ENCODE results near the gene RAB36. TPM values are rescaled to one million over a fixed set of nuclear protein-coding genes. Genes with fewer than 3 reads are reported as not detected.

The RAB36 gene
- total RNA-seq, 1 experiment from 2014 or later = 1.9 TPM

GRCh38 chr22:23157560-23158515 lies 12.6 kb downstream of the RAB36 start:
- DNase-seq (ENCODE audit: low read depth) = no peak

DNA sequence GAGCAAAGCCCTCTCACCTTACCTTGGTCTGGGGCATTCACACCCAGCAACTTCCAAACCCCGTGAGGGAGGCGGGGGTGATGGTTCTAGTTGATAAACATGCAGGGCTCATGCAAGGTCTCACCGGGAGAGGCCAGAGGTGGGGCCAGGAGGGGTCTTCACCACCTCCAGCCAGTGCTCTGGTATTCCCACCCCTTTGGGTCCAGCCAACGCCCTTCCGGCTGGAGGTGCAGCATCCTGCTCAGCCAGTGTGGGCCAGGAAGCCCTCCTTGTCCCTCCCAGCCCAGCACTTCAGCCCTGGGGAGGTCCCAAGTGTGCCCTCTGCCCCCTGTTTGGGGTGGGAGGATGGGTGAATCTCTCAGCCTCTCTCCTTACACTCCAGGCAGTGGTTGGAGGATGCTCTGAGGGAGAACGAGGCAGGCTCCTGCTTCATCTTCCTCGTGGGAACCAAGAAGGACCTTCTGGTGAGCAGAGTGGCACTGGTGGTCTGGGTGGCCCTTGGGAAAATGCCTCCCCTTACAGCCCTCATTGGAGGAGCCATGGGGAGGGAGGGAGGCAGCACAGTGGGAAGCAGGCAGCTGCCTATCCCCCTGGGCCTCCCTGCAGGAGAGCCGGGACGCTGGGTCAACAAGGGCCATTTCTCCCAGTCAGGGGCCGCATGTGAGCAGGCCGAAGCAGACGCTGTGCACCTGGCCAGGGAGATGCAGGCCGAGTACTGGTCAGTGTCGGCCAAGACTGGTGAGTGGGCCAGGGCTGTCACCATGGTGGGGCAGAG lies 13.4 kb downstream of the RAB36 start:
- DNase-seq (ENCODE audit: low read depth) = no peak

DNA sequence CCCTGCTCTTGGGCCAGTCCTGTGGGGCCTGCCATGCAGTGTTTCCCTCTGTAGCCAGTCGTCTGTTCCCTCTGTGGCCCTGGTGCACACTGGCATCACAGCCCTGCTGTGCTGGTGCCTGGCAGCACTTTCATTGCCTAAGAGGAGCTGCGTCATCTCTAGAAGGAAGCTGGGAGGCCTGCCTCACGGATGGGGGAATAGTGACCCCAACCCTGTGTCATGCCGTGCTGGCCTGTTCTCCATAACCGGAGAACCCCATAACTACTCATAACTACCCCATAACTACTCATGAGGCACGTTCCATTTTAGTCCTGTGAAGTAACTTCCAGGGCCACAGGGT lies 14.0 kb downstream of the RAB36 start:
- DNase-seq (ENCODE audit: low read depth) = no peak

DNA sequence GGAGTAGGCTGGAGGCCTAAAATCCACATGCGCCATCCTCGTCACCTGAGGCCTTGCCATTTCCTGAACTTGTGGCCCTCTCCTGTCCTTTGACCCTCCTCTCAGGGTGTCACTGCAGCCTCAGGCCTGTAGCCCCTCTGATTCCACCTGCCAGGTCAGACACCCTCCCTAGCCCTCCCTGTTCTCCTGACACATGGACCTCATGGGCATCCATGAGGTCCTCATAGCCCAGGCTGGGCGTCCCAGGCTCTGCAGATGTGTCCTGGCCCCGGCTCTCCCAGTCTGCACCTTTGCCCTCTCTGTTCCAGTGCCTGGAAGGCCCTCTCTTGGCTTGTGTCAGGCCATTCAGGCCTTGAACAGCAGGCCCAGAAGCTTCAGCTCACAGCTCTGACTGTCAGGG lies 15.8 kb downstream of the RAB36 start:
- DNase-seq (ENCODE audit: low read depth) = no peak

DNA sequence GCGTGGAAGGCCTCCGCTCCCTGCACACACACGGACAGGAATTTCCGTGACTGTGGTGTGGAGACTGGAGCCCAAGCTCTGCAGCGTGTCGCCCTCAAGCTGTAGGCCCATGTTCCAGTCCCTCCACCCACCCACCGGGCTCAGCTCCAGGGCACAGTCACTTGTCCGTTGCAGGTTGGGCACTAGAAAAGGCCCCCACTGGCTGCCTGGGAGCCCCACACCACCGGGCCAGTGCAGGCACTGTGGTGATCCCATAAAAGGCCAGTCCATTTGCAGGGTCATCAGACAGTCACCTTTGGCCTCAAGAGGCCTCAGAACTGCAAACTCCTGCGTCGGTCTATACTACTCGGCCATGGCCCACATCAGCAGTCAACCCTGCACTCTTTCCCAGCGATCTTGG lies 16.3 kb downstream of the RAB36 start:
- DNase-seq (ENCODE audit: low read depth) = no peak

GRCh38 chr22:23163665-23164064 lies 18.4 kb downstream of the RAB36 start:
- DNase-seq (ENCODE audit: low read depth) = no peak

DNA sequence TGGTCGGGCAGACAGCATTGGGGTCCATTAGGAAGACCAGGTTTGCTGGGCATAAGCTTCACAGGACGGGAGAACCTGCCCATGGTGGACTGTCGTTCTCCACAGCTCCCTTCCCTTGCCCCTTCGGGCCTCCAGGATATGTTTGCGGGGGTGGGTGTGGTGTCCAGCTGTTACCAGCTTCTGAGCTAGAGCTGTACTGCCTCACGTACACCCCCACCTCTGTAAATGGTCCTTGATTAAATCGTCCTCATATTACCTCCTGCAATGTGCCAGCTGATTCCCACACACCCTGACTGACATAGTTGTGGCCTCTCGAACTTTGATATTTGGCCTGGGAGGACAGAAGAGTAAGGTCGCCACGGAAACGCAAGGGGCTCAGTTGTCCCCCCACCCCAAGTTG lies 18.8 kb downstream of the RAB36 start:
- DNase-seq (ENCODE audit: low read depth) = no peak

GRCh38 chr22:23166042-23166831 lies 21.0 kb downstream of the RAB36 start:
- no peak for DNase-seq (ENCODE audit: low read depth)

GRCh38 chr22:23166841-23167616 lies 21.8 kb downstream of the RAB36 start:
- no peak for DNase-seq (ENCODE audit: low read depth)

- DNase-seq (ENCODE audit: low read depth) = no peak
These were observed 23.2 kb downstream of the RAB36 start for GRCh38 chr22:23168391-23169042.

- DNase-seq (ENCODE audit: low read depth) = no peak
These were observed 23.7 kb downstream of the RAB36 start for GRCh38 chr22:23169043-23169406.

DNA sequence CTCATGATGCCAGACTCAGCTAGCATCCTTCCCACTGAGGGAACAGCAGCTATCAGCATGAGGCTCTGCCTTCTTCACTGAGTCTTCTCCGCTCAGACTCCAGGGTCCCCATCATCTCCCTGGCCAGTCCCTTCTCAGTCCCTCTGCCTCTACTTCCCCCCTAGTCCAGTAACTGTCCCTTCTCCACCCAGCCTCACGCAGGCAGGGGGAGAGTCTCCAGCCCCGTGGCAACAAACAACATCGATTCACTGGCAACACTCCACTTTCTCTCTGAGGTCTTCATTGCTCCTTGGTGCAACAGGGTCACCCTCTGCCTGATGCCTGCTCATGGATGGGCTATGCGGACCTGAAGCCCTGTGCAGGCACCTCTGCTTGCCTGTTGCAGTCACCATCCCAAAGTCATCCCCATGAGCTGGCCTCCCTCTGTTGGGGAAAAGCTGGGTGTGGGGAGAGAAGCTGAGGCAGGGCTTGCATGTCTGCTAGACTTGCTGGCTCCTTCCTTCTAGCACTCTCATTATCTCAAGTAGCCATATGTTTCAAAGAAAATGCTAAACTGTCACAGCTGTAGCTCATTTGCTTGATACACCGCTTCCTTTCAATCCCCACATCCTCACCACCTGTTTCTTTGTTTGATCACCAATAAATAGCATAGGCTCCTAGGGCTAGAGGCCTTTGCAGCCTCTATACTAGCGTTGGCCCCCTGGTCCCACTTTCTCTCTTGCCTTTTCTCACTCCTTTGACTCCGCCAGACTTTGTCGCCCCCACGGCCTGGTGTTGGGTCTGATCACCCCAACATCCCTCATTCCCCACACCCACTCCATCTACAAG lies 30.8 kb downstream of the RAB36 start:
- no peak for DNase-seq (ENCODE audit: low read depth)

- no peak for DNase-seq (ENCODE audit: low read depth)
These were observed 31.4 kb downstream of the RAB36 start for GRCh38 chr22:23176645-23177027.

DNA sequence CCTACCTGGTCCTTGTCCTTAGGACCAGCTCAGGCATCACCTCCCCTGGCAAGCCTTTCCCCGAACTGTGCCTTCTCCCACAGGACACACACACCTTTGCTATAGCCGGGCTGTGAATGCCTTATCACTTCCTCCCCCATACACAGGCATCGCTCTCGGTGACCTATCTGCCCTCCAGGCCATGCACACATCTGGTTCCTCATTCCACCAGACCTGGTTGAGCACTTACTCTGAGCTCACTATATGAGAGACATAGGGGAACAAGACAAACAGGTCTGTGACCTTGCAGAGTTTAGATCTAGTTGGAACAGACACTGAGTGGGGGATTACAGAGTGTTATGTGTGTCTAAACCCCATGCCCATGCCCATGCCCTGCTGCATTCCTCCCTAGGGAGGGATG lies 31.9 kb downstream of the RAB36 start:
- no peak for DNase-seq (ENCODE audit: low read depth)

GRCh38 chr22:23178512-23179254 lies 33.4 kb downstream of the RAB36 start:
- peak; percentile 61 for DNase-seq (ENCODE audit: low read depth)

DNA sequence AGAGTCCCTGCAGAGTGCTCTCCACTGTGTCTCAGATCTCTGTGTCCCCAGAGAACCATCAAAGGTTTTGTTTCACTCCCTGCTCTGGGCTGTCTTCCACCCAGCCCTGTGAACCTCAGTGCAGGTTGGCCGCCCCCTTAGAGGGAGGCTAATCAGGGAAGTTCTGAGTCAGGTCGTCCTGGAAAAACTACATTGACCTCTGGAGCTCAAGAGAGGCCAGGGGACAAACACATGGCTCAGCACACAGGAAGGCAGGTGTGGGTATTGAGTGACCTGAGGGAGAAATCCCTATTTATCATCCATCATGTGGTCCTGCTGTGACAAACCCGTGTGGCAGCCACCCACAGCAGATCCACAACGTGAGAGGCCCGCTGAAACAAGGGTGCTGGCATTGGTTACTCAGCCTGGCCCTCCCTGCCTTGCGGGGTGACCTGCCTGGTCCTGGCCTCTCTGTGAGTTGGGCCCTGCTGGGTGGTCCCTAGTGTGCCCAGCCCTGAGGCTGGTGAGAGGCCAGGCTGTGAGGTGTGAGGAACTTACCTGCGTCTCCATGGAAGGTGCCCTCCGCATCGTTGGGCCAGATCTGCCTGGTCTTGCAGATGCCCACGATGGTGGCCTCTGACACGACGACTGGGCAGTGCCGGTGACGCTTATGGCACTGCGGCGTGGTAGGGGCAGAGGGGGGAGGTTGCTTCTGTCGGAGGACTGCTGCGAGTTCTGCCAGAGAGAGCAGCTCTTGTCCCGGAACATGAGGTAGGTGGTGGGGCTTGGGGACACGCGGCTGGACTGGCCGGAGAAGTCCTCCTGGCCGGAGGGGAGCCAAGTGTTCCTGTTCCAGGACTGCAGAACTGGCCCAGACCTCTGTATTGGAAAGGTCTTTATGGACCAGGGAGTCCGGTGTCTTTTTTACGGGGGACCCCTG lies 34.4 kb downstream of the RAB36 start:
- no peak for DNase-seq (ENCODE audit: low read depth)

DNA sequence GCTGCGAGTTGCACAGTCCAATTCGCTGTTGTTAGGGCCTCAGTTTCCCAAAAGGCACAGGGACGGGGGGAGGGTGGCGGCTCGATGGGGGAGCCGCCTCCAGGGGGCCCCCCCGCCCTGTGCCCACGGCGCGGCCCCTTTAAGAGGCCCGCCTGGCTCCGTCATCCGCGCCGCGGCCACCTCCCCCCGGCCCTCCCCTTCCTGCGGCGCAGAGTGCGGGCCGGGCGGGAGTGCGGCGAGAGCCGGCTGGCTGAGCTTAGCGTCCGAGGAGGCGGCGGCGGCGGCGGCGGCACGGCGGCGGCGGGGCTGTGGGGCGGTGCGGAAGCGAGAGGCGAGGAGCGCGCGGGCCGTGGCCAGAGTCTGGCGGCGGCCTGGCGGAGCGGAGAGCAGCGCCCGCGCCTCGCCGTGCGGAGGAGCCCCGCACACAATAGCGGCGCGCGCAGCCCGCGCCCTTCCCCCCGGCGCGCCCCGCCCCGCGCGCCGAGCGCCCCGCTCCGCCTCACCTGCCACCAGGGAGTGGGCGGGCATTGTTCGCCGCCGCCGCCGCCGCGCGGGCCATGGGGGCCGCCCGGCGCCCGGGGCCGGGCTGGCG lies 35.1 kb downstream of the RAB36 start, which contains the start of gene BCR:
BCR (plus strand) TSS at position 209 of the 592 bp plus-strand sequence. CDS start 452 bp downstream, outside the sequence.
- peak; percentile 36 for DNase-seq (ENCODE audit: low read depth)

Measured in HT1080 (cell line).